K562 treated with DMSO at 1 percent for 48 hours (cell line): Measurements from ENCODE around the gene SPON1. TPM values are rescaled to one million over a fixed set of nuclear protein-coding genes. Genes with fewer than 3 reads are reported as not detected.

Source experiments
- total RNA-seq: library from RNA; unstranded; fragments of 300-600 nt; gene quantifications from 2 replicates; pipeline ENCODE4 v1.2.3, GENCODE V29; 2022; ENCODE audit warnings: low replicate concordance; ENCODE audit errors: extremely low read depth

The SPON1 gene
- total RNA-seq: not detected in 2 replicates

GRCh38 chr11:13962562-13963168 is at the start of gene SPON1:
SPON1 (plus strand) TSS chr11:13962723; CDS start chr11:13962905, 182 bp downstream.

